ENCODE data around the gene ARRB1. TPM values are rescaled to one million over a fixed set of nuclear protein-coding genes. Genes with fewer than 3 reads are reported as not detected.
A peak's percentile ranks its signal among the peaks of the same experiment; 100 is the strongest.

ARRB1 gene
- total RNA-seq, 2 donors from 2014 or later: 27.1 to 30.6 TPM

DNA sequence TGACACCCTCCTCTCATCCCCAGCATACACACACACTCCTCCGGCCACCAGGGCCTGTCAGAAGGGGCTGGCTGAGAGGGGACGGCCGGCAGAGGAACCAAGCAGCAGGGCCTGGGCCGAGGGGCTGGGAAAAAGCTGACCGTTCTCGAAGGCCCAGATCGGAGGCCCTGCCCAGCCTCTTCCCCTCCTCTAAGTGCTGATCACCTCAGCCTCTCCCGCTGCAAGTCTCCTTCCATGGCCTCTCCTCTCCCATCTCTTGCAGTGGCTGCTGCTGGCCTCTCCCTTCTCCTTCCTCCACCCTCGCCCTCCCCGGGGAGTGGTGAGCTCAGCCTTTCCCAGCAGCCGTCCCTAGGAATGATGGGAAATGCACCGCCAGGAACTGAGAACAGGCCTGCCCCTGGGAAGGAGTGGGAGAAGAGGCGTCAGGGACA lies 39.6 kb downstream of the ARRB1 start:
- Histone ChIP-seq H3K4me3 (peak overlapping the region; percentile 27), H3K27me3 (replicated peaks; ENCODE audit: insufficient read depth) (no peaks in the 10 kb centered on the region), H3K9me3 (no peaks in the 10 kb centered on the region), H3K4me1 (ENCODE audit: control insufficient read depth in 1 of 2, low read depth in 2 of 2) (peaks cover 0 to 3% of the 10 kb centered on the region in 2 donors), H3K36me3 (no peaks in the 10 kb centered on the region), H3K27ac (peak overlapping the region in 1 of 2 donors; percentile 63)
- TF ChIP-seq, protein P1, sequence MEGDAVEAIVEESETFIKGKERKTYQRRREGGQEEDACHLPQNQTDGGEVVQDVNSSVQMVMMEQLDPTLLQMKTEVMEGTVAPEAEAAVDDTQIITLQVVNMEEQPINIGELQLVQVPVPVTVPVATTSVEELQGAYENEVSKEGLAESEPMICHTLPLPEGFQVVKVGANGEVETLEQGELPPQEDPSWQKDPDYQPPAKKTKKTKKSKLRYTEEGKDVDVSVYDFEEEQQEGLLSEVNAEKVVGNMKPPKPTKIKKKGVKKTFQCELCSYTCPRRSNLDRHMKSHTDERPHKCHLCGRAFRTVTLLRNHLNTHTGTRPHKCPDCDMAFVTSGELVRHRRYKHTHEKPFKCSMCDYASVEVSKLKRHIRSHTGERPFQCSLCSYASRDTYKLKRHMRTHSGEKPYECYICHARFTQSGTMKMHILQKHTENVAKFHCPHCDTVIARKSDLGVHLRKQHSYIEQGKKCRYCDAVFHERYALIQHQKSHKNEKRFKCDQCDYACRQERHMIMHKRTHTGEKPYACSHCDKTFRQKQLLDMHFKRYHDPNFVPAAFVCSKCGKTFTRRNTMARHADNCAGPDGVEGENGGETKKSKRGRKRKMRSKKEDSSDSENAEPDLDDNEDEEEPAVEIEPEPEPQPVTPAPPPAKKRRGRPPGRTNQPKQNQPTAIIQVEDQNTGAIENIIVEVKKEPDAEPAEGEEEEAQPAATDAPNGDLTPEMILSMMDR (IDR thresholded peaks at IDR 0.05): no peak
- DNase-seq (ENCODE audit: low spot score): peak; percentile 28
- no peak for ATAC-seq (ENCODE audit: insufficient number of reproducible peaks, low FRiP score, low read depth)

DNA sequence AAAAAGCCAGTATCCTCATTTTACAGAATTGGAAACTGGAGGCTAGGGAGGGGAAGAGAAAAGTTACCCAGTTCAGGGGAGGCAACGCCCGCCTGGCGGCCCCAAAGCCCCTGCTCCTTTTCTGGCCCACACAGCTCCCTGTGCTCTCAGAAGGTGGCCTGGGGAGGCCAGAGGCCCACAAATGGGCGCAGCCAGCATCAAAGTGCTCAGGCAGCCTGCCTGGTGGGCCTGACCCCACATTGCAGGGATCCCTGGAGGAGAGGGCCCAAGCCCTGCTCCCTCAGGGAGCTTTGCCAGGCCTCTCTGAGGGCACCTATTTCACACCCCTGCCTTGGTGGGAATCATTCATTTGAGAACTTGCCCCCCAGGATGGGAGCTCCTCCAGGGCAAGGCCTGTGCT lies 42.5 kb downstream of the ARRB1 start:
- no peak overlapping the region for H3K27ac ChIP-seq

GRCh38 chr11:75308116-75308515 lies 43.3 kb downstream of the ARRB1 start:
- Histone ChIP-seq H3K27me3 (replicated peaks; ENCODE audit: insufficient read depth) (no peaks in the 10 kb centered on the region), H3K4me1 (ENCODE audit: control insufficient read depth in 1 of 2, low read depth in 2 of 2) (peaks cover 0 to 2% of the 10 kb centered on the region in 2 donors), H3K27ac (no peak overlapping the region), H3K4me3 (no peak overlapping the region), H3K36me3 (no peaks in the 10 kb centered on the region), H3K9me3 (no peaks in the 10 kb centered on the region)
- ATAC-seq (ENCODE audit: insufficient number of reproducible peaks, low FRiP score, low read depth) (no peak), DNase-seq (ENCODE audit: low spot score) (no peak)
- TF ChIP-seq, protein P1 (IDR thresholded peaks at IDR 0.05): no peak

More for the DNA sequence above, 42.5 kb downstream of the ARRB1 start:
- TF ChIP-seq, protein P1 (IDR thresholded peaks at IDR 0.05): no peak
- ATAC-seq (ENCODE audit: insufficient number of reproducible peaks, low FRiP score, low read depth): no peak
- DNase-seq (ENCODE audit: low spot score): no peak
- Histone ChIP-seq H3K4me1 (ENCODE audit: control insufficient read depth in 1 of 2, low read depth in 2 of 2) (peaks cover 0 to 3% of the 10 kb centered on the region in 2 donors), H3K36me3 (no peaks in the 10 kb centered on the region), H3K27me3 (replicated peaks; ENCODE audit: insufficient read depth) (no peaks in the 10 kb centered on the region), H3K4me3 (no peak overlapping the region), H3K9me3 (no peaks in the 10 kb centered on the region)

GRCh38 chr11:75307058-75307457 lies 44.4 kb downstream of the ARRB1 start:
- H3K27ac ChIP-seq: no peak overlapping the region
- TF ChIP-seq, protein P1 (IDR thresholded peaks at IDR 0.05): no peak

DNA sequence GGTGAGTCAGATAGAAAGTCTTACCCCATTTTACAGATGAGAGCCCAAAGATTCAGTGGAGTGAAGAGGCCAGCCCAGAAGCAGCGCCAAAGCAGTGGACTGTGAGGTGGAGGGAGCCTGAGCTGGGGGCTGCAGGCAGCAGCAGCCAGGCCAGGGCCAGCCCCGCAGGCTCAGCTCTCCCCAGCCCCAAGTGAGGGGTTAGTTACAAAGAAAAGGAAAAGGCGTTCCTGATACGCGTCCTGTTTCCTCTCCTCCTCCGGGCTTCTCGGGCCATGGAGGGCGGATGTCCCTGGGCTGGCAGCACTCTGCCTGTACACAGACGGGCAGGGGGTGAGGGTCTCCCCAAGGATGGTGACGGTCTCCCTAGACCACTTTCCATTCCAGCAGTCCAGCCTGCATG lies 44.9 kb downstream of the ARRB1 start:
- H3K9me3 ChIP-seq: no peaks in the 10 kb centered on the region
- ATAC-seq (ENCODE audit: insufficient number of reproducible peaks, low FRiP score, low read depth) (no peak), DNase-seq (ENCODE audit: low spot score) (no peak)
- H3K4me1 ChIP-seq (ENCODE audit: control insufficient read depth in 1 of 2, low read depth in 2 of 2): no peaks in the 10 kb centered on the region
- TF ChIP-seq, protein P1 (IDR thresholded peaks at IDR 0.05): no peak
- H3K27me3 ChIP-seq (replicated peaks; ENCODE audit: insufficient read depth): no peaks in the 10 kb centered on the region
- H3K36me3 ChIP-seq: no peaks in the 10 kb centered on the region
- H3K4me3 ChIP-seq: no peak overlapping the region
- H3K27ac ChIP-seq: no peak overlapping the region

More at GRCh38 chr11:75307058-75307457, 44.4 kb downstream of the ARRB1 start:
- no peaks in the 10 kb centered on the region for H3K36me3 ChIP-seq
- H3K27me3 ChIP-seq (replicated peaks; ENCODE audit: insufficient read depth): no peaks in the 10 kb centered on the region
- H3K9me3 ChIP-seq: no peaks in the 10 kb centered on the region
- DNase-seq (ENCODE audit: low spot score) (no peak), ATAC-seq (ENCODE audit: insufficient number of reproducible peaks, low FRiP score, low read depth) (no peak)
- H3K4me1 ChIP-seq (ENCODE audit: control insufficient read depth in 1 of 2, low read depth in 2 of 2): no peaks in the 10 kb centered on the region
- H3K4me3 ChIP-seq: no peak overlapping the region
